Esophagus muscularis mucosa (tissue), 4 donors: ENCODE results near the gene CHGA.

Experiments
- EP300 ChIP-seq: sonication (generic); formaldehyde crosslinking; IDR thresholded peaks from one replicate; pipeline ENCODE4 v1.6.1; 2017; ENCODE audit warnings: antibody characterized with exemption
- POLR2A ChIP-seq: fragments of 450-650 bp; IDR thresholded peaks from one replicate; pipeline ENCODE4 v1.6.1; 2017; ENCODE audit warnings: antibody characterized with exemption, moderate library complexity, mild to moderate bottlenecking, low read depth
- POLR2AphosphoS5 ChIP-seq, 2 donors: sonication (generic); formaldehyde crosslinking; IDR thresholded peaks; one replicate each; pipeline ENCODE4 v1.6.1; 2017; ENCODE audit warnings: antibody characterized with exemption in 2 of 2
- TF ChIP-seq, protein P1 (sequence below), 3 experiments: fragments of 200-600 bp in 2 of 3; fragments of 450-650 bp in 1 of 3; sonication (generic) in 2 of 3; IDR thresholded peaks; one replicate each; pipeline ENCODE4 v1.5.1; 2017 to 2019; ENCODE audit warnings: antibody characterized with exemption in 3 of 3, mild to moderate bottlenecking in 2 of 3, moderate library complexity in 1 of 3

DNA sequence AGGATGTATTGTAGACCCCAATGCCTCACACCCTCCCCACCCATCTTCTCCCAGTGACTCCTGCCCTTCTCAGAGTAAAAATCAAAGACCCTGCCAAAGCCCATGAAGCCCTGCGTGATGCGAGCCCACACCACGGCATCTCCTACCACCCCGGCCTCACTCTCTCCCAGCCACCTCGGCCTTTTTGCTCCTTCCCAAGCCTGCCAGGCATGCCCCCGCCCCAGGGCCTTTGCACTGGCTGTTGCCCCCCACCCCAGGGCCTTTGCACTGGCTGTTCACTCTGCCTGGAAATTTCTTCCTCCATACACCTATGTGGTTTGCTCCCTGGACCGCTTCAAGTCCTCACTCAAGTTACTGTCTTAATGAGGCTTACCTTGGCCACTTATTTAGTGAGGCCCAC is 5.0 kb upstream of the CHGA start:
- TF ChIP-seq, protein P1, sequence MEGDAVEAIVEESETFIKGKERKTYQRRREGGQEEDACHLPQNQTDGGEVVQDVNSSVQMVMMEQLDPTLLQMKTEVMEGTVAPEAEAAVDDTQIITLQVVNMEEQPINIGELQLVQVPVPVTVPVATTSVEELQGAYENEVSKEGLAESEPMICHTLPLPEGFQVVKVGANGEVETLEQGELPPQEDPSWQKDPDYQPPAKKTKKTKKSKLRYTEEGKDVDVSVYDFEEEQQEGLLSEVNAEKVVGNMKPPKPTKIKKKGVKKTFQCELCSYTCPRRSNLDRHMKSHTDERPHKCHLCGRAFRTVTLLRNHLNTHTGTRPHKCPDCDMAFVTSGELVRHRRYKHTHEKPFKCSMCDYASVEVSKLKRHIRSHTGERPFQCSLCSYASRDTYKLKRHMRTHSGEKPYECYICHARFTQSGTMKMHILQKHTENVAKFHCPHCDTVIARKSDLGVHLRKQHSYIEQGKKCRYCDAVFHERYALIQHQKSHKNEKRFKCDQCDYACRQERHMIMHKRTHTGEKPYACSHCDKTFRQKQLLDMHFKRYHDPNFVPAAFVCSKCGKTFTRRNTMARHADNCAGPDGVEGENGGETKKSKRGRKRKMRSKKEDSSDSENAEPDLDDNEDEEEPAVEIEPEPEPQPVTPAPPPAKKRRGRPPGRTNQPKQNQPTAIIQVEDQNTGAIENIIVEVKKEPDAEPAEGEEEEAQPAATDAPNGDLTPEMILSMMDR (IDR thresholded peaks at IDR 0.05), result no peak
- no peak for TF ChIP-seq POLR2AphosphoS5 (IDR thresholded peaks at IDR 0.05)
- TF ChIP-seq POLR2A, result no peak
- TF ChIP-seq EP300, result no peak
